Kidney epithelial cell (primary cell): ENCODE results near the gene CDX1. TPM values are rescaled to one million over a fixed set of nuclear protein-coding genes. Genes with fewer than 3 reads are reported as not detected.

Experiments
- DNase-seq: peaks from one replicate; pipeline ENCODE4 v3.0.0-alpha.2; 2010; ENCODE audit warnings: low read depth
- H3K27me3 ChIP-seq: 2 replicates; pipeline ENCODE4 v1.6.0; 2011; ENCODE audit warnings: low read length; ENCODE audit not compliant: control insufficient read depth, insufficient read depth
- H3K36me3 ChIP-seq: 2 replicates; pipeline ENCODE4 v1.5.1; 2011; ENCODE audit warnings: low read length; ENCODE audit not compliant: control insufficient read depth, insufficient read depth
- H3K4me3 ChIP-seq: 2 replicates; pipeline ENCODE4 v1.5.1; 2011; ENCODE audit warnings: low read depth, mild to moderate bottlenecking, control low read depth, low read length
- CTCF ChIP-seq: IDR thresholded peaks from 2 replicates; pipeline ENCODE4 v1.5.1; 2011; ENCODE audit warnings: mild to moderate bottlenecking, moderate library complexity, low read length, control low read depth, inconsistent platforms; ENCODE audit not compliant: insufficient read depth, poor library complexity, severe bottlenecking
- total RNA-seq: library from RNA; depleted of rRNA; stranded (reverse); fragments of >200 nt; gene quantifications from 2 replicates; pipeline ENCODE4 v1.2.3, GENCODE V29; 2015

Gene CDX1
- total RNA-seq, 1 donor from 2014 or later, result 0.33 TPM

GRCh38 chr5:150217873-150218692 lies 51.5 kb downstream of the CDX1 start:
- peak; percentile 32 for DNase-seq
- Histone ChIP-seq H3K27me3 (peaks cover 5% of the 10 kb centered on the region), H3K4me3 (no peak overlapping the region), H3K36me3 (no peaks in the 10 kb centered on the region)
- peak; percentile 80 for TF ChIP-seq CTCF

- no peak for TF ChIP-seq CTCF
- H3K36me3 ChIP-seq, result no peaks in the 10 kb centered on the region
- H3K4me3 ChIP-seq, result no peak overlapping the region
- DNase-seq, result no peak
- peaks cover 5% of the 10 kb centered on the region for H3K27me3 ChIP-seq
These were observed 52.1 kb downstream of the CDX1 start for GRCh38 chr5:150218693-150219035.

GRCh38 chr5:150219142-150219541 lies 52.6 kb downstream of the CDX1 start:
- DNase-seq, result no peak
- no peak for TF ChIP-seq CTCF
- Histone ChIP-seq H3K27me3 (peaks cover 5% of the 10 kb centered on the region), H3K4me3 (no peak overlapping the region), H3K36me3 (no peaks in the 10 kb centered on the region)

GRCh38 chr5:150219861-150220260 lies 53.3 kb downstream of the CDX1 start:
- no peak for TF ChIP-seq CTCF
- no peak for DNase-seq
- no peak overlapping the region for H3K4me3 ChIP-seq
- H3K27me3 ChIP-seq, result peaks cover 5% of the 10 kb centered on the region
- H3K36me3 ChIP-seq, result no peaks in the 10 kb centered on the region

- H3K27me3 ChIP-seq, result peaks cover 2% of the 10 kb centered on the region
- H3K36me3 ChIP-seq, result no peaks in the 10 kb centered on the region
- TF ChIP-seq CTCF, result no peak
- no peak overlapping the region for H3K4me3 ChIP-seq
- no peak for DNase-seq
These were observed 54.9 kb downstream of the CDX1 start for GRCh38 chr5:150221471-150221870.

- DNase-seq, result no peak
- H3K36me3 ChIP-seq, result no peaks in the 10 kb centered on the region
- no peak overlapping the region for H3K4me3 ChIP-seq
- H3K27me3 ChIP-seq, result peaks cover 2% of the 10 kb centered on the region
- TF ChIP-seq CTCF, result no peak
These were observed 56.3 kb downstream of the CDX1 start for GRCh38 chr5:150222906-150223305.
